BLaER1 treated with 17β-estradiol and CSF1 and Interleukin-3, amounts not matched to agents 10 nM and 100 nM (cell line): ENCODE results near the gene FAM171A2.
"Not testable (repeated sequence)": the region's sequence is repeated elsewhere in the genome, so short reads cannot be mapped to it uniquely, and the experiment has no call there.

Experiments
- H3K27ac ChIP-seq, 11 experiments: shearing (Covaris generic); formaldehyde crosslinking; 2 replicates each; pipeline ENCODE4 v1.8.1; 2022
- H3K27me3 ChIP-seq, 11 experiments: shearing (Covaris generic); formaldehyde crosslinking; 2 replicates each; pipeline ENCODE4 v1.8.1; 2022
- H3K36me3 ChIP-seq, 11 experiments: shearing (Covaris generic); formaldehyde crosslinking; 2 replicates each; pipeline ENCODE4 v1.8.1; 2022
- H3K4me1 ChIP-seq, 10 experiments: shearing (Covaris generic); formaldehyde crosslinking; 2 replicates each; pipeline ENCODE4 v1.8.1; 2022
- H3K4me2 ChIP-seq, 11 experiments: shearing (Covaris generic); formaldehyde crosslinking; 2 replicates each; pipeline ENCODE4 v1.8.1; 2022
- H3K4me3 ChIP-seq, 10 experiments: shearing (Covaris generic); formaldehyde crosslinking; 2 replicates each; pipeline ENCODE4 v1.8.1; 2022
- H3K9ac ChIP-seq, 11 experiments: shearing (Covaris generic); formaldehyde crosslinking; 2 replicates each; pipeline ENCODE4 v1.8.1; 2022
- H3K9me3 ChIP-seq, 11 experiments: shearing (Covaris generic); formaldehyde crosslinking; replicated peaks in 1 of 11; 2 replicates each; pipeline ENCODE4 v1.8.1; 2022
- H4K20me1 ChIP-seq, 11 experiments: shearing (Covaris generic); formaldehyde crosslinking; 2 replicates each; pipeline ENCODE4 v1.8.1; 2022
- Cebpa-rat ChIP-seq, 11 experiments: shearing (Covaris generic); IDR thresholded peaks; 2 replicates each; pipeline ENCODE4 v1.8.1; 2022

The FAM171A2 gene

DNA sequence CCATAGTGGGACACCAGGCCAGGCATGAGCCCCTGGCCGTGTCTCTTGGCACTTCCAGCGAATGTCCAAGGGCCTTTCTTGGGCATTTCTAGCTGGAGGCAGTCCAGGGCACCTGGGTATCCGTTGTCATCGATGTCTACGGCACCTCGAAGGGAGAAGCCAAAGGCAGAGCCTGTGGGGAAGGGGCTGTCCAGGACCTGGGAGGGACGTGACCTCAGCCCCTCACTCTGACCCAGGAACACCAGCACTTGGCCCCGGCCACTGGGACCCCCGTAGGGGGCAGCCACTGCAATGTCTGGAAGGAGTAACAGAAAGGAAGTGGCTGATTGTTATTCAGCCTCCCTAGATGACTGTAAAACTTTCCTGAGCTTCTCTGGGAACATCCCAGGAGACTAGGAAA lies 17.1 kb upstream of the FAM171A2 start:
- Histone ChIP-seq H3K27ac (no peak overlapping the region), H3K27me3 (no peaks in the 10 kb centered on the region), H4K20me1 (no peaks in the 10 kb centered on the region; a peak in 2 of 22 replicates), H3K9me3 (no peaks in the 10 kb centered on the region), H3K4me2 (no peak overlapping the region), H3K9ac (no peak overlapping the region), H3K4me3 (no peak overlapping the region), H3K36me3 (no peaks in the 10 kb centered on the region), H3K4me1 (peaks cover 3 to 22% (median 11%) of the 10 kb centered on the region in 10 experiments; a peak in 19 of 20 replicates)
- no peak for TF ChIP-seq Cebpa-rat (IDR thresholded peaks at IDR 0.05)

DNA sequence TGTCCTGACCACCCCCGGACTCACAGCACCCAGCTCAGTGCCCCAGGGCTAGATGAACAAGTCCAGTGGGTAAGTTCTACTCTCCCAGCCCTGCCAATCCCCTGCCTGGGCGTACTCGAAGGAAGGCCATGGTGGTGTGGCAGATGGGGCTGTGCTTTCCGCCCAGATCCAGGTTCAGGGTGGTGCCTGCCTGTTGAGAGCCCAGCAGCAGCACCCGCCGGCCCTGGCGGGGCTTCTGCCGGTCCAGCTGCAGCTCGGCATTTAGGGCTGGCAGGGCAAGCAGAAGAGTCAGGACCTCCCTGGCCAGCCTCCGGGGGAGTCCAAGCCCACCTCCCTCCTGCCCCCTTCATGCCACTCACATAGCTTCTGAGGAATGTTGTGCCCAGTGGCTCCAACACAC lies 16.2 kb upstream of the FAM171A2 start:
- Histone ChIP-seq H4K20me1 (no peaks in the 10 kb centered on the region; a peak in 2 of 22 replicates), H3K4me2 (no peak overlapping the region), H3K9ac (no peak overlapping the region), H3K4me3 (no peak overlapping the region), H3K4me1 (peaks cover 0 to 22% (median 8%) of the 10 kb centered on the region in 10 experiments; a peak in 15 of 20 replicates), H3K9me3 (no peaks in the 10 kb centered on the region), H3K27ac (no peak overlapping the region), H3K27me3 (no peaks in the 10 kb centered on the region), H3K36me3 (no peaks in the 10 kb centered on the region)
- no peak for TF ChIP-seq Cebpa-rat (IDR thresholded peaks at IDR 0.05)

DNA sequence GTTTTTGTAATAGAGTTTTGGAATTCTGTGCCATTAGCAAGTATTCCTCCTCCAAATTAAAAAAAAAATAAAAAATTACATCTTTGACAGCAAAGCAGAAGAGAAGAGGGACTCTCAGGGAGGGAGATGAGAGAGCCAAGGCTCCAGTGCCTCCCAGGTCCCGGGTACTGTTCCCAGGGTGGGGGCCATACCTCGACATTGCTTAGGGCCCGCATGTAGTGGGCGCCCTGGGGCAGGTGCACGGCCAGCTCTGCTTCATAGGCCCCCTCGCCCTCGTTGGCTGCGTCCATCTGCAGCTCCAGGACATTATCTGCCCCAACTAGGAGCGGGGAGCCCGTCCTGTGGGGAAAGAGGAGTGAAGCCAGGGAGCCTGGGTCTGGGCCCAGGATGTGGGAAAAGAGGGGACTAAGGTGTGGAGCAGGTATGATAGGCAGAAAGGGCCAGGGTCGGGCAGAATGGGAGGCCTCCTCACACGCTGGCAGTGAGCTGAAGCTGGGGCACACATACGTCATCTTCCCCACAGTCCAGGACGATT lies 14.6 kb upstream of the FAM171A2 start:
- Histone ChIP-seq H3K4me1 (peaks cover 0 to 24% (median 10%) of the 10 kb centered on the region in 10 experiments; a peak in 17 of 20 replicates), H3K9me3 (no peaks in the 10 kb centered on the region), H3K4me3 (no peak overlapping the region), H3K27me3 (no peaks in the 10 kb centered on the region), H4K20me1 (no peaks in the 10 kb centered on the region; a peak in 2 of 22 replicates), H3K36me3 (no peaks in the 10 kb centered on the region), H3K4me2 (no peak overlapping the region), H3K27ac (no peak overlapping the region), H3K9ac (no peak overlapping the region)
- no peak for TF ChIP-seq Cebpa-rat (IDR thresholded peaks at IDR 0.05)

DNA sequence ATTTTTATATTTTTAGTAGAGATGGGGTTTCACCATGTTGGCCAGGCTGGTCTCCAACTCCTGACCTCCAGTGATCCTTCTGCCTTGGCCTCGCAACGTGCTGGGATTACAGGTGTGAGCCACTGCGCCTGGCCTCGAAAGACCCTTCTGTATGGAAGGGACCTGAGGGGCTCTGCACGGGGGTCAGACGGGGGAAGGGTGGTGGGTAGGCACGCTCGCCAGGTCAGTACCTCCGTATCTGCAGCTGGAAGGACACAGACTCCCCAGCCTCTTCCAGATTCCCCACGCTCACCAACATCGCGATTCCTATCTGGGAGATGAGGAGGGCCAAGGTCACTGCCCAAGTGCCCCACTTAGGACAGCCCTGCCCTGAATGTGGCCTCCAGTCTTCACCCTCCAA lies 13.1 kb upstream of the FAM171A2 start:
- Histone ChIP-seq H3K4me2 (no peak overlapping the region), H3K4me3 (no peak overlapping the region), H3K9me3 (no peaks in the 10 kb centered on the region), H3K36me3 (no peaks in the 10 kb centered on the region), H3K9ac (no peak overlapping the region), H3K4me1 (peaks cover 0 to 18% (median 9%) of the 10 kb centered on the region in 10 experiments; a peak in 17 of 20 replicates), H3K27ac (no peak overlapping the region), H3K27me3 (no peaks in the 10 kb centered on the region), H4K20me1 (no peaks in the 10 kb centered on the region; a peak in 2 of 22 replicates)
- TF ChIP-seq Cebpa-rat (IDR thresholded peaks at IDR 0.05), result no peak

DNA sequence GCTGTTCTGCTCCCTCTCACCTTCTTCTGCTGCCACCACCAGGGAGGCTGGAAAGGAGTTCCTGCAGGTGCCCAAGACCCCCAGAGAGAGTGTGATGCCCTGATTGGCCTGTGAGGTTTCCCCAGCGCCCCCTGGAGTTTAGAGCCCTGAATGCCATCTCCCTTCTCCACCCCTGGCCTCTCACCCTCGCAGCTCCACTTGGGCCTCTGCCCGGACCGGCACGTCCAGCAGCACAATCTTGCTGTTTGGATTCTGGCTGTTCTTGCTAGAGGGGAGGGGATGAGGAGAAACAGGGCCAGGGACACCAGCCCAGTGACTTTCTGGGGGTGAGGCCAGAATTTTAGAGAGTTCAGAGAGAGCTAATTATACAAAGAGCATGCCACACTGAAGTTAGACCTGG lies 12.5 kb upstream of the FAM171A2 start:
- Histone ChIP-seq H3K4me2 (no peak overlapping the region), H3K4me1 (peaks cover 0 to 18% (median 8%) of the 10 kb centered on the region in 10 experiments; a peak in 16 of 20 replicates), H3K27ac (no peak overlapping the region), H3K9me3 (no peaks in the 10 kb centered on the region), H3K36me3 (no peaks in the 10 kb centered on the region), H3K9ac (no peak overlapping the region), H3K27me3 (no peaks in the 10 kb centered on the region), H4K20me1 (no peaks in the 10 kb centered on the region; a peak in 2 of 22 replicates), H3K4me3 (no peak overlapping the region)
- no peak for TF ChIP-seq Cebpa-rat (IDR thresholded peaks at IDR 0.05)

DNA sequence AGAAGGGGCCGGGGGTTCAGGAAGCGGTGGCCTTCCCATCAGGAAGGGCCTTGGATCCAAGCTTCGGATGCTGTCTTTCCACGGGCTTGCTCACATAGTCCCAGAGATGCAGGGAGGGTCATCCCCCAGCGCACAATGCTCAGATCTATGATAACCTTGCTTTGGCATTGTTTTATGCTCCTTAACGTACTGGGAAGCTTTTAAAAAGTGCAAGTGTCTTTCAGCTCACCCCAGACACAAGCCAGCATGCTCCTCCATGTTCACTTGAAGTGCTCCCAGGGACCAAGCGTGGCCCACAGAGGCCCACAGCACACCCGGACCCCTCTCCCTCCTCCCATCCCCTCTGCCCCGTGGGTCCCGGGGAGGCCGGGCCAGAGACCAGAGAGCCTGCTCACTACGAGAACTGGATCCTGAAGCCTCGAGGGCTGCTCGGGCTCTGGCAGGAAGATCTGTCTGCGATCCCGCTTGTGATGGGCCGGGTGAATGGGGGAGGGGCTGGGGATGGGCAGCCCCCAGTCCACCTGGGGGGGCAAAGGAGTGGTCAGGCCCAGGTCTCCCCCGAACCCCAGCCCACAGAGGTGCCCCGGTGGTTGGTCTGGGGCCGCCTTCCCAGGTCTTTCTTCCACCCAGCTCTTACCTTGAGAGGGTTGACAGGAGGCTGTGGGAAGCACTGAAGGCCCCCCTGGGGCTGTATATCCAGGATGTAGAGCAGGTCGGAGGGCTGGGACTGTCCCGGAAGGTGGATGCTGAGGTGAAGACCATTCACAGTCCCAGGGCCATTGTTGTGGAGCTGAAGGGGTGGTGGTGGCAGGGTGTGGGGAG lies 11.8 kb upstream of the FAM171A2 start:
- Histone ChIP-seq H3K4me3 (no peak overlapping the region), H3K36me3 (no peaks in the 10 kb centered on the region), H3K27me3 (no peaks in the 10 kb centered on the region), H3K27ac (no peak overlapping the region), H3K4me1 (peaks cover 0 to 18% (median 8%) of the 10 kb centered on the region in 10 experiments; a peak in 16 of 20 replicates), H4K20me1 (no peaks in the 10 kb centered on the region; a peak in 1 of 22 replicates), H3K9ac (no peak overlapping the region), H3K9me3 (no peaks in the 10 kb centered on the region), H3K4me2 (peak overlapping the region in 2 of 11 experiments; percentile 56 to 57; a peak in 3 of 22 replicates)
- TF ChIP-seq Cebpa-rat (IDR thresholded peaks at IDR 0.05), result no peak

DNA sequence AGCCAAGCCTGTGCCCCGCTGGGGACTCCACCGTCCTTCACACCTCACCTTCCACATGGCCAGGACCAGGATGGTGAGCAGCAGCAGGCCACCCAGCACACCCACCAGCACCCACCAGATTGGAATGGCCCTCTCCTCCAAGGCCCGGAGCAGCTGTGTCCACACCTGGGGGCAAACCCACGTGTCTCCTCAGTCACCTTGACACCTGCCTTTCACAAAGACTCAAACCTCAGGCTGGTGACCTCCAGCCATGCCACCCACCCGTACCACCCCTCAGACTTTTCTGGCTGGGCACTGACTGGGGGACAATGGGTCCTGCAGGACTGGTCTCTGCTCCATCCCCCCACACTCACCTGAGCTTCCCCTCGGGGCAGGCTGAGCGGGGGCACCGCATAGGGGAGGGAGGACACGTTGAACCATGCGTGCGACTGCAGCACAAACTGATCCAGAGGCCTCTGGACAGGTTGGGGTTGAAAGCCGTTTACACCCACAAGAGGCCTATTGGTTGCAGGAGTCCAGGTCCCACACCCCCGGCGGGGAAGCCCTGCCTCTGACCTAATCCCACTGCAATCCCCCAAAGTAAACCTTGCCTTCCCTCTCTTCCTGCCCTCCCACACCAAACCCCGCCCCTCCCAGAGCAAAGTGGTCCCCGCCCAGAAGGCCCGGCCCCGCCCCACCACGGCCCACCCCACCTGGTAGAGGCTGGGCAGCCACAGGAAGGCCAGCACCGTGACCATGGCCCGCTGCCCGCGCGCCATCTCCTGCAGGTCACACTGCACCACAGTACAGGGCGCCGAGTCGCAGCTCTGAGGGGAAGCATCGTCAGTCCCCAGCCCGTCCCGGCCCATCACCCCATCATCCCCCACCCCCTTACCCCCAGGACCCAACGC lies 10.9 kb upstream of the FAM171A2 start:
- no peak for TF ChIP-seq Cebpa-rat (IDR thresholded peaks at IDR 0.05)
- no peak overlapping the region for H3K4me3 ChIP-seq
- H3K9ac ChIP-seq, result no peak overlapping the region
- H3K4me2 ChIP-seq, result peak overlapping the region in 9 of 11 experiments; percentile 25 to 66 (median 56); a peak in 18 of 22 replicates
- no peaks in the 10 kb centered on the region for H4K20me1 ChIP-seq
- peaks cover 0 to 18% (median 8%) of the 10 kb centered on the region in 10 experiments; a peak in 16 of 20 replicates for H3K4me1 ChIP-seq
- H3K36me3 ChIP-seq, result no peaks in the 10 kb centered on the region
- no peak overlapping the region for H3K27ac ChIP-seq
- peaks cover 0 to 1% (median 0%) of the 10 kb centered on the region in 11 experiments; a peak in 1 of 22 replicates for H3K9me3 ChIP-seq
- no peaks in the 10 kb centered on the region for H3K27me3 ChIP-seq

DNA sequence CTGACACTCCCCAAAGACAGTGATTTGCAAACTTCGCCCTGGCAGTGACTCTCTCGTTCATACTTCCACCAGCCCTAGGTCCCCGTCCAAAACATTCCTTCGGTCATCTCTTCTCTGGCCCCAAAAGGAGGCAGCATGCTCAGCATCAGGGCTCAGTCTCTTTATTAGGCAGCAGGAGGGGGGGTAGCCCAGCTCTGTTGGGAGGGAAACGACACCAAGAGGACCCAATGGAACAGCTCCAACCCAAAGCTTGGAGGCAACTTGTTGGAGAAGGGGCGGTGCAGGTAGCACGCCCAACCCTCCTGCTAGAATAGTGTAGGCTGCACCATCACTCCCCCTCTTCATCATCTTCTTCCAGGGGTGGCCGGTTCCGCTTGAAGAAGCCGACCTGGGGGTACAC lies 8.4 kb upstream of the FAM171A2 start:
- TF ChIP-seq Cebpa-rat (IDR thresholded peaks at IDR 0.05), result no peak

DNA sequence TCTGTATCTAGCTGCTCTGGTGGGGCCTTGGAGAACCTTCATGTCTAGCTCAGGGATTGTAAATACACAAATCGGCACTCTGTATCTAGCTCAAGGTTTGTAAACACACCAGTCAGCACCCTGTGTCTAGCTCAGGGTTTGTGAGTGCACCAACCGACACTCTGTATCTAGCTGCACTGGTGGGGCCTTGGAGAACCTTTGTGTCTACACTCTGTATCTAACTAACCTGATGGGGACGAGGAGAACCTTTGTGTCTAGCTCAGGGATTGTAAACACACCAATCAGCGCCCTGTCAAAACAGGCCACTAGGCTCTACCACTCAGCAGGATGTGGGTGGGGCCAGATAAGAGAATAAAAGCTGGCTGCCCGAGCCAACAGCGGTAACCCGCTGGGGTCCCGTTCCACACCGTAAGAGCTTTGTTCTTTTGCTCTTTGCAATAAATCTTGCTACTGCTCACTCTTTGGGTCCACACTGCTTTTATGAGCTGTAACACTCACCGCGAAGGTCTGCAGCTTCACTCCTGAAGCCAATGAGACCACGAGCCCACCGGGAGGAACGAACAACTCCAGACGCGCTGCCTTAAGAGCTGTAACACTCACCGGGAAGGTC lies 5.9 kb upstream of the FAM171A2 start:
- not testable (repeated sequence) for H3K27ac ChIP-seq, H3K9ac ChIP-seq, H3K9me3 ChIP-seq, H3K27me3 ChIP-seq, H3K4me1 ChIP-seq, H3K4me2 ChIP-seq, H3K4me3 ChIP-seq, H4K20me1 ChIP-seq, H3K36me3 ChIP-seq

More for the DNA sequence above, 8.4 kb upstream of the FAM171A2 start:
- Histone ChIP-seq H3K4me1 (peaks cover 0 to 18% (median 8%) of the 10 kb centered on the region in 10 experiments; a peak in 16 of 20 replicates), H3K9ac (no peak overlapping the region), H3K36me3 (no peaks in the 10 kb centered on the region), H4K20me1 (no peaks in the 10 kb centered on the region), H3K4me2 (no peak overlapping the region), H3K4me3 (no peak overlapping the region), H3K27ac (no peak overlapping the region), H3K27me3 (no peaks in the 10 kb centered on the region), H3K9me3 (peaks cover 0 to 5% (median 0%) of the 10 kb centered on the region in 11 experiments; a peak in 1 of 22 replicates)

DNA sequence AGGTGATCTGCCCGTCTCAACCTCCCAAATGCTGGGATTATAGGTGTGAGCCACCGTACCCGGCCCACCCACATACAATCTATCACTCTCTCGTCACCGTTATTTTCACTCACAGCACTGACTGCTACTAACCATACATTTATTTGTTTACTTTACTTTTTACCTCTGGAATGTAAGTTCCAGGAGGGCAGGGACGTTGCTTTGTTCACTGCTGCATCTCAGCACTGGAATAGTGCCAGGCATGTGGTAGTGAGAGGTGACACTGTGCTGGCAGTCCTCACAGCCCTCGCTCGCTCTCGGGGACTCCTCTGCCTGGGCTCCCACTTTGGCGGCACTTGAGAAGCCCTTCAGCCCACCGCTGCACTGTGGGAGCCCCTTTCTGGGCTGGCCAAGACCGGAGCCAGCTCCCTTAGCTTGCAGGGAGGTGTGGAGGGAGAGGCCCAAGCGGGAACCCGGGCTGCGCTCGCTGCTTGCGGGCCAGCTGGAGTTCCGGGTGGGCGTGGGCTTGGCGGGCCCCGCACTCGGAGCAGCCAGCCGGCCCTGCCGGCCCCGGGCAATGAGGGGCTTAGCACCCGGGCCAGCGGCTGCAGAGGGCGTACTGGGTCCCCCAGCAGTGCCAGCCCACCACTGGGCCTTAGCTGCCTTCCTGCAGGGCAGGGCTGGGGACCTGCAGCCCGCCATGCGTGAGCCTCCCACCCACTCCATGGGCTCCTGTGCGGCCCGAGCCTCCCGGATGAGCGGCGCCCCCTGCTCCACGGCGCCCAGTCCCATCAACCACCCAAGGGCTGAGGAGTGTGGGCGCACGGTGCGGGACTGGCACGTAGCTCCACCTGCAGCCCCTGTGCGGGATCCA lies 5.0 kb upstream of the FAM171A2 start:
- H3K9me3 ChIP-seq, H4K20me1 ChIP-seq, H3K4me2 ChIP-seq, H3K36me3 ChIP-seq, H3K9ac ChIP-seq, H3K4me1 ChIP-seq, H3K27ac ChIP-seq, H3K4me3 ChIP-seq, H3K27me3 ChIP-seq: not testable (repeated sequence)
